Activated T-helper 1 cell treated with anti-CD3 and anti-CD28 coated beads, Interleukin-12 subunit alpha, Interleukin-12 subunit beta, Interleukin-2, Interleukin-4 antibody, amounts not matched to agents 30 ng/mL and 10 ng/mL and 1 ng/mL, durations not matched to agents 14 hours and 24 hours and 36 hours (primary cell): Measurements from ENCODE around the gene SLC30A4. TPM values are rescaled to one million over a fixed set of nuclear protein-coding genes. Genes with fewer than 3 reads are reported as not detected.

ENCODE experiments used
- DNase-seq: peaks from one replicate; pipeline ENCODE4 v3.0.0; 2021; ENCODE audit warnings: low spot score
- H3K27ac Mint-ChIP-seq: one replicate; pipeline ENCODE4 v1.8.0; 2021; ENCODE audit warnings: mild to moderate bottlenecking, mixed read lengths
- H3K27me3 Mint-ChIP-seq: one replicate; pipeline ENCODE4 v1.8.0; 2022; ENCODE audit warnings: mild to moderate bottlenecking, moderate library complexity, mixed read lengths; ENCODE audit not compliant: insufficient read depth
- H3K36me3 Mint-ChIP-seq: one replicate; pipeline ENCODE4 v1.8.0; 2021; ENCODE audit warnings: low read depth, mixed read lengths
- H3K4me1 Mint-ChIP-seq: one replicate; pipeline ENCODE4 v1.8.0; 2021; ENCODE audit warnings: low read depth, mixed read lengths
- H3K4me3 Mint-ChIP-seq: one replicate; pipeline ENCODE4 v1.8.0; 2021; ENCODE audit warnings: mild to moderate bottlenecking, moderate library complexity, mixed read lengths
- H3K9me3 Mint-ChIP-seq: one replicate; pipeline ENCODE4 v1.8.0; 2021; ENCODE audit warnings: mixed read lengths
- intact Hi-C: fragments of 100-400 bp; cut with micrococcal nuclease; formaldehyde crosslinking; loops from one replicate; pipeline ENCODE4 v1.15.1; 2024
- total RNA-seq: library from RNA; stranded (reverse); gene quantifications from 2 replicates; pipeline ENCODE4 v1.2.3, GENCODE V29; 2022

The SLC30A4 gene
- total RNA-seq, 1 donor from 2014 or later, result 1.6 TPM

DNA sequence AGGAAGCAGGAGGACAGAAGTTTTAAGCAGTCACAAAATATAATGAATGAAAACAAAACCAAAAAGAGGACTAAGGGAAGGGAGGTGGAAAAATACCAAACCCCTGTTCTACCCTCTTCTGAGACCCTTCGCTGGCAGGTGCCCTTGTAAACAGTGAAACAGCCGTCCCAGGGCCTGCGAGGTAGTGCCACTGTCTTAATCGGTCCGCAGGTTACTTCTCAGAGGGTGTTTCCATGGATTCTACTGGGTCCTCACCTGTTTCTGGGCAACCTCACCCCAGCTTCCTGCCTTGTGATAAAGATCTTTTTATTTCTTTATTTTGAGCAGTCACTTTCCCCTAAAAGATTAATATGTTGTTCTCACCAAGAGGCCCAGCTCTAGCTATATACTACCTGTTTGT, 65.3 kb downstream of the SLC30A4 start:
- no peaks in the 10 kb centered on the region for H3K27me3 Mint-ChIP-seq
- peak overlapping the region; percentile 76 for H3K4me3 Mint-ChIP-seq
- no peaks in the 10 kb centered on the region for H3K36me3 Mint-ChIP-seq
- peak overlapping the region; percentile 91 for H3K27ac Mint-ChIP-seq
- intact Hi-C loops, result loop anchor here (1.0 to 10.0 kb wide), 6 partner anchors 27 to 1632 kb away; partner anchors contain the start of genes MFAP1 and WDR76
- DNase-seq, result no peak
- H3K4me1 Mint-ChIP-seq, result peaks cover 49% of the 10 kb centered on the region
- no peaks in the 10 kb centered on the region for H3K9me3 Mint-ChIP-seq

DNA sequence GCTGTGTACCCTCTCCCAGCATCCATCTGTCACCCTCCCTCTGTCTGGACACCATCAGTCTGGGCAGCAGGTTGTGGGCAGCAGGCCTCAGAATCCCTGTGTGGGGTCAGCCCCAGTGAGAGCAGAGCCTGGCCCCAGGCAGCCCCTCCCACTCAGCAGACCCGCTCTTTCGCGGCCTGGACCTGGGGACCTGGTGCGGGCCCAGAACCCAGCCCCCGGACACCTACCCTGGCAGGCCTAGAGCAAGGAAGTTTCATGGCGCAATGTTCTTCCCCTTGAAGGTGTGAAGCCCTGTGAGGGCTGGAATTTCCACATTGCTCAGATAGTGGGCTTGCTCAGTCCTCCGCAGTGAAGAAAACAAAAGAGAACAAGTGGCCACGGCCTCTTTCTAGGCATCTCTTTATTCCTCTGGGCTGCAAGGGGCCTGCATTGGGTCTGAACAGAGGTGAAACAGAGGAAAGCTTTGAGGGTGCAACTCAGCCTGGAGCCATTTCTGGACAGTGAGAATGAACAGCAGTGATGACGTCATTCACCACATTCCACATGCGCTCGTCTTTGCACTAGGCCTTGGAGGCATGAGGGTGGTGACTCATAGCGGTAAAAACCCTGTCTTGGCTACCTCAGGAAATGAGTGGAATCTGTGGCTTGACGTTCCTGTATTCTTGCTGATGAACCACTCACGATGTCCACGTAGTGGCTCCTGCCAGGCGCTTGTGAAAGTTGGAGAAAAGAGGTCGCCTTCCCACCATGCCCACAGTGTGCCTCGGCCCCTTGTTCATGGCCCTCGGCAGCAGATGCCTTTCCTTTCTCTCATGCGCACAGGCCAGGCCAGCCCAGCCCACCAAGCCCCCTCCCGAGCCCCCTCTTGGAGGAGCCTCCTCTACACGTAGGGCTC, 66.1 kb downstream of the SLC30A4 start:
- H3K9me3 Mint-ChIP-seq, result peaks cover 3% of the 10 kb centered on the region
- H3K27me3 Mint-ChIP-seq, result no peaks in the 10 kb centered on the region
- H3K4me1 Mint-ChIP-seq, result peaks cover 49% of the 10 kb centered on the region
- intact Hi-C loops, result loop anchor here (1.0 to 10.0 kb wide), 6 partner anchors 26 to 1632 kb away; partner anchors contain the start of genes MFAP1 and WDR76
- peak; percentile 73 for DNase-seq
- peak overlapping the region; percentile 76 for H3K4me3 Mint-ChIP-seq
- peak overlapping the region; percentile 91 for H3K27ac Mint-ChIP-seq
- peaks cover 3% of the 10 kb centered on the region for H3K36me3 Mint-ChIP-seq

DNA sequence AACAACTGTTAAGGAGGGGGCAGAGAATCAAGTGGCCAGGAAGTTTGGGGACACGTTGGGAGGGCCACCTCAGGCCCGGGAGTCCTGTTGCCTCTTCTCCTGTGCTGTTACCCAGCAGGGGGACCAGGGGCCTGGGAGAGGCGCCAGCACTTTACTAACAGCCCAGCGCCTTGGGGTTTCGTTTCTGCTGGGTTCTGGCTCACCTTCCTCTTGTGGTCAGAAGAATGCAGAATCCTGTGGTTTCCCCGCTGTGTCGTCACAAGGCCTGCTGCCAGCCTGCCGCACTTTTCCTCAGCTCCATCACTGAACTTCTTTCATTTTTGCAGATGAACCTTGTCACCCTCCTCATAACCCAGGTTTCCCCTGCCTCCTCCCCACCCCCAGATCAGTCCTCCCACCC, 67.7 kb downstream of the SLC30A4 start:
- peak; percentile 77 for DNase-seq
- Mint-ChIP-seq H3K9me3 (peaks cover 3% of the 10 kb centered on the region), H3K27ac (peak overlapping the region; percentile 77), H3K4me3 (peak overlapping the region; percentile 50), H3K4me1 (peaks cover 49% of the 10 kb centered on the region), H3K27me3 (no peaks in the 10 kb centered on the region), H3K36me3 (peaks cover 3% of the 10 kb centered on the region)
- intact Hi-C loops, result loop anchor here (5.0 to 10.0 kb wide), 3 partner anchors 33 to 1630 kb away; partner anchors contain the start of genes MFAP1 and WDR76

DNA sequence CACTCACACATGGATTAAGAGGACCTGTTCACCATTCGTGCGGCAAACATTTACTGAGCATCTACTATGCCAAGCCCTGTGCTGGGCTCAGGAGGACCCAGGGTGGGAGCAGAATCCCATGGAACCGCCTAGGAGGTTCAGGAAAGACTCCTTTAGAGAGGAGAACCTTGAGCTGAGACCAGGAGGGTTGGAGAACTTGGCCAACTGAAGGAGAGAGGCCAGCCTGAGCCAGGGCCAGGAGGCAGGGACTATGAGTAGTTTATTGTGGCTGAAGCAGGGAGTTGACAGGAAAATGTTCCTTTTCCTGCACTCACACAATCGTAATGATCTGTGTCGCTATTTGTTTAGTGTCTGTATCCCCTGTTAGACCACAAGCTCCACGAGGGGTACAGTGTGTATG, 71.3 kb downstream of the SLC30A4 start:
- peaks cover 3% of the 10 kb centered on the region for H3K36me3 Mint-ChIP-seq
- intact Hi-C loops, result loop anchor here (10.0 kb wide), 2 partner anchors 254 to 1626 kb away; partner anchors contain the start of genes MFAP1 and WDR76
- peaks cover 25% of the 10 kb centered on the region for H3K4me1 Mint-ChIP-seq
- no peak overlapping the region for H3K4me3 Mint-ChIP-seq
- H3K9me3 Mint-ChIP-seq, result peaks cover 3% of the 10 kb centered on the region
- H3K27ac Mint-ChIP-seq, result no peak overlapping the region
- peaks cover 2% of the 10 kb centered on the region for H3K27me3 Mint-ChIP-seq
- DNase-seq, result no peak

DNA sequence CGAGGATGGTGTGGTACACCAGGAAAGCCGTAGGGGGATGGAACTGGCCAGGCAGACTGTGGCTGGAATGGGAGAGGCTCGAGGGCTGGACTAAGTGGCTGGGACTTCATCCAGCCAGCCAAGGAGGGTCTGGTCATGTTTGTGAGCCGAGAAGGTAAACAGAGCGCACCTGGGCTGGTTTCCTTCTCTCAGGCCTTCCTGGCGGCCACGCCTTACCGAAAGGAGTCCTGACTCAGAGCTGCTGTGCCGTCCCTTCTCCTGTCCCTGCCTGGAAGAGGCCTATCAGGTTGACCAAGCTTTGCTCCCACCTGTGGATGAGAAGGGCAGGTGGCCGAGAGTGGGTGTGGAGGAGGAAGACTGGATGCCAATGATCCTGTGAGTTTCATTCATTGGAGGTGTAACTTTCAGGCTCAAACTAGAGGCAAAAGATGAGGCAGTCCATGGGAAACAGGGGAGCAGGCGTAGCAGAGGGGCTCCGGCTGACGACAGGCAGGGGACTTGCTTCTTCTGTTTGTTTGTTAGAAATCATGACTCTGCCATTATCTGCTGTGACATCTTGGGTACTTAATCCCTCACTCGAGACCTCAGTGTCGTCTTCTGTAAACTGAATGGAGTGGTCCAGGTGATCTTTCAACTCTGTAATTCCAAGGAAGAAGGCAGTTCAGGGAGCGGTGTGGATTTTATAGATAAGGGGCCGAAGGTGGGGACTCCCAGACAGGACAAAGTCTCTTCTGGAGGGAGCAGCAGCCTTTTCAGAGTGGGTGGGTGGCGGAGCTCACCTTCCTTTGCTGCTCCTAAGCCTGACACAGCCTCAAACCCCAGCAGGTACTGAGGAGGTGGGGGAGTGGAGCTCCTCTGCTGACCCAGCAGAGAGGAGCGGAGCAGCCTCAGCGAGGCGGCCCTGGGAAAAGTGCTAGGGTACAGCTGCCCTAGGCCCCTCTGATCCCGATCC, 72.4 kb downstream of the SLC30A4 start:
- intact Hi-C loops, result loop anchor here (10.0 kb wide), 2 partner anchors 255 to 1625 kb away; partner anchors contain the start of genes MFAP1 and WDR76
- Mint-ChIP-seq H3K36me3 (peaks cover 3% of the 10 kb centered on the region), H3K4me3 (no peak overlapping the region), H3K27me3 (peaks cover 2% of the 10 kb centered on the region), H3K9me3 (peaks cover 3% of the 10 kb centered on the region), H3K4me1 (peaks cover 17% of the 10 kb centered on the region), H3K27ac (no peak overlapping the region)
- no peak for DNase-seq

DNA sequence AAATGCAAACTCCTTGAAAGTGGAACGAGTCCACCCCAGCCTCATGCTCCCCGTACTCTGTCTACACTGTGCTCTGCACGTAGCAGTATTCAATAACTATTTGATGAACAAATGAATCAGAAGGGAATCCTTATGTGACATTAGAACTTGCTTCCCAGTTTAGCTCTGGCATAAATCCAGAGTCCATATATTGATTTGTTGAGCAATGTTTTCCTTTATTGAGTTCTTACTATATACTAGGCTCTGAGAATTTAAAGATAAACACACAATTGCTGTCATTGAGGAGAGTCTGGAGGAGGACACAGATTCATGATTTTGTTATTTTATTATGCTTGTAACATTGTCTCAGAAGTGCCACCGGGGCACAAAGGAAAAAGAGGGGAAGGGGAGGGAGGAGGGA, 73.2 kb downstream of the SLC30A4 start:
- intact Hi-C loops, result no loop called here
- Mint-ChIP-seq H3K27me3 (peaks cover 2% of the 10 kb centered on the region), H3K27ac (no peak overlapping the region), H3K36me3 (peaks cover 3% of the 10 kb centered on the region), H3K9me3 (peaks cover 3% of the 10 kb centered on the region), H3K4me1 (peaks cover 9% of the 10 kb centered on the region), H3K4me3 (no peak overlapping the region)
- no peak for DNase-seq

DNA sequence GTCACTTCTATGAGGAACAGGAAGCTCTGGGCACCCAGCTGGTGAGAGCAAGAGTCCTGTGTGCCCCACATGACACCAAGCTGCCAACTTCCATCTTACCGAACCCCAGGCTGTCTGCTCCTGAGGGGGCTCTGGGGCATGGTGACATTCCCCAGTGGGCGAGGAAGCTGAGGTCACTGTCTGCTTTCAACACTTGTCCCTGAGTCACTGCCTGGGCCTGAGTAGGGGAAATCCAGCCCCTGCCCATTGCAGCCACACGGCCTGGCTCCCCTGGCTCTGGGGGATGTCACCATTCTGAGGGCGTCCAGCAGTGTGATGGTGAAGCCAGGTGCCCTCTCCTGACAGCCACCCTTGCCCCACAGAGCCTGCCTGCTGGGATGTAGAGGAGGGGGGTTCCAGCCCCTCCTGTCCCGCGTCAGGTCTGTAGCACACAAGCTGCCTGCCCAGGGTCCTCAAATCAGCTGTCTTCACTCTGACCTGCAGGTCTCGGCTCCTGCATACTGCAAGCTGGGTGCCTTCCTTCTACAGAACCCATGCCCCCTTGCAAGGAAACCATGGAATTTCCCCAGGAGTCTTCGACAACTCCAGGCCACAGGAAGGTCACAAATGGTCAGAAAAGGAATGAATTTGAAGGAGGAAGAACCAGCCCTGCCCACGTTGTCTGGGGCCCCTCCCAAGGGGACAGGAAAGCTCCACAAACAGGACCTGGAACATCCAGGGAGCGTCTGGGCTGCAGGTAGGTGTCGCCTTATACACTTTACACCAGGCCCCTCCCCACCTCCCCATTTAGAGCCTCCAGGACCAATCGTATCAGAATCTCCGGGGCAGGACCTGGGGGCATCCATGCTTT, 74.3 kb downstream of the SLC30A4 start:
- Mint-ChIP-seq H3K4me1 (no peaks in the 10 kb centered on the region), H3K4me3 (no peak overlapping the region), H3K36me3 (peaks cover 3% of the 10 kb centered on the region), H3K27me3 (peaks cover 2% of the 10 kb centered on the region), H3K9me3 (peaks cover 3% of the 10 kb centered on the region), H3K27ac (no peak overlapping the region)
- intact Hi-C loops, result no loop called here
- DNase-seq, result no peak

DNA sequence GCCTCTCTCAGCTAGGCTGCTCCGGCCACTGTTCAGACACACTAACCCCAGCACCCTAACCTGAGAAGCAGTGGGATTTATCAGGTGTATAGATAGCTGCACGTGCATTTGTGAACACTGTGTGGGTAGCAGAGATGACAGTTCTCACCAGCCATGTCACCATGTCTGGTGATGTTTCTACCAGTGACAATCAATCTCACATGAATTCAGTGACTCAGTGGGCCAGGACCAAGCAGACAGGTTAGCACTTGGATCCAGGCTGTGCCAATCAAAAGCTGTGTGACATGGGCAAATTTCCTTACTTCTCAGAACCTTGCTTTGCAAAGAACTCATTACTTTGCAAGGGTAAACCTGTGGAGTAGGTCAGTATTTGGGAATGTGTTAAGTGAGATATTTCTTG, 78.9 kb downstream of the SLC30A4 start:
- H3K27me3 Mint-ChIP-seq, result peaks cover 5% of the 10 kb centered on the region
- H3K4me1 Mint-ChIP-seq, result no peaks in the 10 kb centered on the region
- DNase-seq, result no peak
- H3K36me3 Mint-ChIP-seq, result no peaks in the 10 kb centered on the region
- no peak overlapping the region for H3K4me3 Mint-ChIP-seq
- intact Hi-C loops, result no loop called here
- no peak overlapping the region for H3K27ac Mint-ChIP-seq
- no peaks in the 10 kb centered on the region for H3K9me3 Mint-ChIP-seq

DNA sequence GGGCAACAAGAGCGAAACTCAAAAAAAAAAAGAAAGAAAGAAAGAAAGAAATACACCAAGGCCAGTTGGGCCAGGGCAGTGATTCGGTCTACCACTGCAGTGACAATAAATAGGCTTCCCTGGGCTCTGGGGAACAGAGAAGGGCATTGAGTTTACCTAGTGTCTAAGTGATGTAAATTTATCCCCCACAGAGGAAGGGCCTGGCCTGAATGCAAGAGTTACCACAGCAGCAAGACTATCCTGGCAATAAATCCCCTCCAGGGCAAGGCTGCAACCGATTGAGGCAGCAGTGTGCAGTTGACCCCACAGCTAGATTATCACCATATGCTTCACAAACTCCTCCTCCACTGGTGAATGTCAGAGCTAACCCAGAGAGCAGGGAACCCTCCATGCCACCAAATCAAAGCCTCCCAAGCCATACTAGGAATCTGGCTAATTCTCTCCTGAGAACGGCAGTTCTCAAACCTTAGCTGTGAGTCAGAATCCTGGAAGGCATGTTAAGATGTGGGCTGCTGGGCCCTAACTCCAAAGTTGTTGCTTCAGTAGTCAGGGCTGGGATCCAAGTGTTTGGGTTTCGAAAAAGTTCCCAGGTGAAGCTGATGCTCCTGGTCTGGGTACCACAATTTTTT, 79.9 kb downstream of the SLC30A4 start:
- Mint-ChIP-seq H3K27me3 (peaks cover 5% of the 10 kb centered on the region), H3K4me1 (no peaks in the 10 kb centered on the region), H3K9me3 (no peaks in the 10 kb centered on the region), H3K36me3 (no peaks in the 10 kb centered on the region), H3K27ac (no peak overlapping the region), H3K4me3 (no peak overlapping the region)
- intact Hi-C loops, result no loop called here
- DNase-seq, result no peak

DNA sequence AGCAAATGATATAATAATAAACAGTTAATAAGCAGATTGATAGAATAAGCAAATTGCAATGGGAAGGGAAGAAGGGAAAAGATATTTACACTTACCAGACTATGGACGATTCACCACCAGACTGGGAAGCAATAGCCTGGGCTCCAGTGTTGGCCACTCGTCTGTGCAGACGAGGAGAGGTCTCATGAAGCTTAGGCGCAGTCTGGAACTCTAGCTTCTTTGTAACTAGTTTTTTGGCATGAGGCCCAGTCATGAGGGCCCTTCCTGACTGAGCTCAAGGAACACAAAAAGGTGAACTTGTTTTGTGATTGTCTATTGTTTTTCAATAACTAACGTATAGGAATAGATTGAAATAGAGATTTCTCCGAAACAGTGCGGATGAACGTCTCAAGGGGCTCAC, 80.9 kb downstream of the SLC30A4 start:
- no peaks in the 10 kb centered on the region for H3K9me3 Mint-ChIP-seq
- H3K4me3 Mint-ChIP-seq, result no peak overlapping the region
- H3K4me1 Mint-ChIP-seq, result no peaks in the 10 kb centered on the region
- no peak overlapping the region for H3K27ac Mint-ChIP-seq
- no peaks in the 10 kb centered on the region for H3K36me3 Mint-ChIP-seq
- intact Hi-C loops, result no loop called here
- peaks cover 3% of the 10 kb centered on the region for H3K27me3 Mint-ChIP-seq
- DNase-seq, result no peak

DNA sequence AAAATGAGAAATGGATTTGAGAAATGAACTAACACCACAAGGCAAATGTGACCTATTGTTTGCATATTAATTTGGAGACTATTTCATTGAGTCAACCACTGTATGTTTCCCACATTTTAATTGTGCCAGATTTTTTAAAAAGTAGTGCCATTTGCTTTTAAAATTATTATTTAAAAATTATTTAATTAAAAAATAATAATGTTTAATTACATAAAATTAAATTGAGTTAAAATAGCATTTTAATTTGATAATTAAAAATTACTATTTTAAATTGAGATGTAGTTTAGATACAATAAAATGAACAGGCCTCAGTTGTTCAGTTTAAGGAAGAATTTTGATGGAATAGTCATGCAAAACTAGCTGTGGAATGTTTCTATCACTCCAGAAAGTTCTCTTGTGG, 81.5 kb downstream of the SLC30A4 start:
- Mint-ChIP-seq H3K4me3 (no peak overlapping the region), H3K27ac (no peak overlapping the region), H3K9me3 (no peaks in the 10 kb centered on the region), H3K4me1 (no peaks in the 10 kb centered on the region), H3K36me3 (no peaks in the 10 kb centered on the region), H3K27me3 (peaks cover 2% of the 10 kb centered on the region)
- intact Hi-C loops, result no loop called here
- DNase-seq, result no peak
